HCT116 (cell line): ENCODE data around the gene PSME3IP1.

ENCODE experiments used
- CTCF ChIP-seq, 3 experiments: fragments of 200-600 bp in 1 of 3; sonication (generic) in 1 of 3; IDR thresholded peaks in 2 of 3; conservative IDR thresholded peaks in 1 of 3; 2 replicates each; pipeline ENCODE4 v1.5.1; 2012 to 2017; ENCODE audit warnings: low read depth in 2 of 3, low read length in 2 of 3, antibody characterized with exemption in 1 of 3, borderline replicate concordance in 1 of 3, control low read depth in 1 of 3, mild to moderate bottlenecking in 1 of 3, mixed read lengths in 1 of 3, mixed run types in 1 of 3, moderate library complexity in 1 of 3; ENCODE audit not compliant: insufficient read depth in 1 of 3
- EGR1 ChIP-seq: IDR thresholded peaks from 2 replicates; pipeline ENCODE4 v1.6.1; 2012; ENCODE audit warnings: low read depth
- FOSL1 ChIP-seq: IDR thresholded peaks from 2 replicates; pipeline ENCODE4 v1.6.1; 2012; ENCODE audit warnings: low read depth
- MAX ChIP-seq: IDR thresholded peaks from 2 replicates; pipeline ENCODE4 v1.6.1; 2012
- POLR2A ChIP-seq: IDR thresholded peaks from 2 replicates; pipeline ENCODE4 v1.7.0; 2011; ENCODE audit warnings: borderline replicate concordance; ENCODE audit not compliant: insufficient read depth, insufficient read length; ENCODE audit errors: extremely low read depth
- POLR2AphosphoS5 ChIP-seq: IDR thresholded peaks from 2 replicates; pipeline ENCODE4 v1.6.1; 2011; ENCODE audit warnings: mild to moderate bottlenecking, low read depth, low read length, moderate library complexity
- REST ChIP-seq: IDR thresholded peaks from 2 replicates; pipeline ENCODE4 v1.6.1; 2012; ENCODE audit warnings: low read depth
- YY1 ChIP-seq: IDR thresholded peaks from 2 replicates; pipeline ENCODE4 v1.6.1; 2011; ENCODE audit warnings: low read length, low read depth, moderate library complexity, mild to moderate bottlenecking; ENCODE audit not compliant: insufficient replicate concordance; ENCODE audit errors: extremely low read depth

- TF ChIP-seq YY1 (no peak), EGR1 (no peak), CTCF (IDR thresholded peaks at IDR 0.05 in 2 of 3, conservative IDR thresholded peaks at IDR 0.05 in 1 of 3; ENCODE audit: borderline replicate concordance in 1 of 3, insufficient read depth in 1 of 3, low read depth in 2 of 3, low read length in 2 of 3) (no peak), POLR2AphosphoS5 (no peak), MAX (no peak), POLR2A (no peak), REST (no peak), FOSL1 (no peak)
These were observed 17.6 kb upstream of the PSME3IP1 start for GRCh38 chr16:57203451-57203850.
